GM06990 (cell line): ENCODE data around the gene KLF16.
"Not testable (repeated sequence)": the region's sequence is repeated elsewhere in the genome, so short reads cannot be mapped to it uniquely, and the experiment has no call there.

ENCODE experiments used
- DNase-seq: peaks from one replicate; pipeline ENCODE4 v3.0.0-alpha.2; 2011; ENCODE audit not compliant: insufficient read length; ENCODE audit errors: extremely low read depth
- H3K27me3 ChIP-seq: replicated peaks from 2 replicates; pipeline ENCODE4 v1.6.0; 2011; ENCODE audit warnings: low read length; ENCODE audit not compliant: control insufficient read depth, insufficient read depth
- H3K36me3 ChIP-seq: 2 replicates; pipeline ENCODE4 v1.5.1; 2011; ENCODE audit warnings: low read length; ENCODE audit not compliant: control insufficient read depth, insufficient read depth
- H3K4me3 ChIP-seq: replicated peaks from 2 replicates; pipeline ENCODE4 v1.5.1; 2011; ENCODE audit warnings: low read depth, mild to moderate bottlenecking, control low read depth, low read length
- CTCF ChIP-seq: IDR thresholded peaks from 2 replicates; pipeline ENCODE4 v1.5.1; 2011; ENCODE audit warnings: low read length, control low read depth, mild to moderate bottlenecking, inconsistent platforms; ENCODE audit not compliant: insufficient read depth, poor library complexity, severe bottlenecking

The KLF16 gene

GRCh38 chr19:1882786-1883692, 19.7 kb upstream of the KLF16 start:
- no peak for TF ChIP-seq CTCF
- Histone ChIP-seq H3K27me3 (no peaks in the 10 kb centered on the region), H3K4me3 (peak overlapping the region; percentile 78), H3K36me3 (peaks cover 6% of the 10 kb centered on the region)
- DNase-seq = no peak

GRCh38 chr19:1882089-1882785, 18.9 kb upstream of the KLF16 start:
- DNase-seq = no peak
- no peak for TF ChIP-seq CTCF
- Histone ChIP-seq H3K4me3 (no peak overlapping the region; the same call in 1 of the 2 replicates), H3K27me3 (no peaks in the 10 kb centered on the region), H3K36me3 (peaks cover 6% of the 10 kb centered on the region)

DNA sequence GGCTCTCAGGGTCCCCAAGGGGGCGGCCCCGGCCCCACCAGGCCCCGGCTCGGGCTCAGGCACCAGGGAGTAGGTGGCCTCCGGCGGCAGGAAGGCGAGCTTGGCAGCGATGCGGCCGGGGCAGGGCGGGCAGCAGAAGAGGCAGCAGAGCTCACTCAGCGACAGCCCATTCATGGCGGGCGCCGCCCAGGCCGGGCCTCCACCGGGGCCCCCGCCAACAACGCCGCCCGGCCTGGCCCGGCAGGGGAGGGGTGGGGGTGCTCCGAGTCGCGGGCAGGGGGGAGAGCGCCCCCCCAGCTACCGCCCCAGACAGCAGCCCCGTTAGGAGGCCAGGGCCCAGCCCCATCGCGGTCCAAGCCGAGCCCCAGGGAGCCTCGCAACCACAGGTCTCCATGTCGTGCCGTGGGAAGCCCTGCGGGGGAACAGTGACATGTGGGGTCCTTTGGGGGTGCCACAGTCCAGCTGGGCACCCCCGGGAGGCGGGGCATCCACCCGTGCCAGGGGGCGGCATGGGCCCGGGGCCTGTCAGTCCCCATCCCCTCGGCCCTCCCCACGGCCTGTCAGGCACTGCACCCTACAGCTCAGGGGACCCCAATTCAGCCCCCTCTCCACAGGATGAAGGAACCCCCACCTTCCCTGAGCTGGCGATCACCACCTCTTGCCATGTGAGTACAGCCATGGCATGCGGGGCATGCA, 18.2 kb upstream of the KLF16 start:
- not testable (repeated sequence) for H3K4me3 ChIP-seq, H3K27me3 ChIP-seq, DNase-seq, H3K36me3 ChIP-seq

DNA sequence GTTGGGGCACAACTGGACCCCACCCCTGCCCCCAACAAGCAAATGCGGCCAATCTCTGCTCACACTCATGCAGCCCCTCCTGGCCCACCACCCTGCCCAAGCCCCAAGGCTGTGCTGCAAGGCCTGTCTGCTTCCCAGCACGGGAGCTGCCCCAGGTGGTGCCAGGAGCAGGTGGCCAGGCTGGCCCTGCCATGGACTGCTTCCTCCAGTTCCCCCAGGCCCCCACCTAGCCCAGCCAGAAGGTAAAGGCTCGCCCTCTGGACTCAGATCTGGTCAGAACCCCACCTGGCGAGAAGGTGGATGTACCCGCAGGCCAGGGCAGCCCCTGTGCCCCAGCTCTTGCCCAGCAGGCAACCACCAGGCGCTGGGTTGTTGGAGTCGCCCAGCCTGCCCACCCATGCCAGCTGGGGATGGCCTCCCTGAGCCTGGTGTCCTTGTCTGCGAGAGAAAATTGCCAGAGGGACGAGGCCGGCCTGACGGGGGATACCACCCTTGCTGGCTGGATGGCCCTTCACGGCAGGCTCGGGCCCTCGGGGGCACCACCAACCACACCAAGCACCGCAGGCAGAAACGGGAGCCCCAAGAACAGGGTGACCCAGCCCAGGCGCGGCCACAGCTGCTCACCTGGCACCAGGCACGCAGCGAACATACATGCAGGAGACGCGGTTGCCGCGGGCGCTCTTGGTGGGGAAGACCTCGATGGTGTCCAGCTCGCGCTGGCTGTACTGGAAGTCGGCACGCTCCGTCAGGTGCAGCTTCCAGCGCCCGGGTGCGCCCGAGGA, 17.4 kb upstream of the KLF16 start:
- no peaks in the 10 kb centered on the region for H3K27me3 ChIP-seq
- peaks cover 6% of the 10 kb centered on the region for H3K36me3 ChIP-seq
- no peak for TF ChIP-seq CTCF
- DNase-seq = no peak
- no peak overlapping the region for H3K4me3 ChIP-seq

DNA sequence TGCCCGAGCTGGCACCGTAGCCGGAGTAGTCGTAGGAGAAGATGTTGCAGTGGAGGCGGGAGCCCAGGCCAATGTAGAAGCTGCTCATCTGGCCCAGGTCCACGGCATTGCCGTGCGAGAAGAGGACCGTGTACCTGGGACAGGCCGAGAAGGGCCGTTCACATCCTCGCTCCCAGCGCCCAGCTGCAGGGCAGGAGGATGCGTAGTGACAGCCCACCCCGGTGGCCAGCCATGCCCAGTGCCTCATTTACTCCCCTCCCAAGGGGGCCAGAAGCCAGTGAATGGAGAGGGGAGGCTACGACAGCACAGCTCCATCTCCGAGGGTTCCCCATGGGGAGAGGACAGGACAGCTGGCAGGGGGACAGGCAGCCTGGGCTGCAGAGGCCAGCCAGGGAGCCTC, 16.6 kb upstream of the KLF16 start:
- not testable (repeated sequence) for DNase-seq, H3K36me3 ChIP-seq, H3K4me3 ChIP-seq

DNA sequence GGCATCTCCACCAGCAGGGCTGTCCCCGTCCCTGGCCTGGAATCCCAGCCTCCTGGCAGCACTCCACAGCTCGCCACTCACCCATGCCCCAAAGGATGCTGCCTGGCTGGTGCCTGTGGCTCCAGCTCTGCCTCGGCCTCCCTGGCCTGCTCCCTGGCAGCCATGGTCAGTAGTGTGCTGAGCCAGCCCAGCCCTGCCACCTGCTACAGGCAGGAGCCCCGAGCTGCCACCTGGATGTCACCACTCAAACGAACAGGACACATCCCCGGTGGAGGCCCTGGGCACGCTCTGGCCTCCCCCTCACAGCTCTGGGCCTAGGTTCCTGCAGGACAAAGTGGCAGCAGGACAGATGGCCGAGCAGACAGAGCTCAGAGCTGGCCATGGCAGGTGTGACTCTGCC, 15.2 kb upstream of the KLF16 start:
- not testable (repeated sequence) for H3K27me3 ChIP-seq, H3K36me3 ChIP-seq, H3K4me3 ChIP-seq, DNase-seq

More for the DNA sequence above, 16.6 kb upstream of the KLF16 start:
- H3K27me3 ChIP-seq = not testable (repeated sequence)

- not testable (repeated sequence) for H3K27me3 ChIP-seq, DNase-seq, H3K4me3 ChIP-seq
- H3K36me3 ChIP-seq = peaks cover 13% of the 10 kb centered on the region
Observed at GRCh38 chr19:1877280-1877660, 13.9 kb upstream of the KLF16 start.

GRCh38 chr19:1876496-1877279, 13.3 kb upstream of the KLF16 start:
- Histone ChIP-seq H3K36me3 (peaks cover 13% of the 10 kb centered on the region), H3K4me3 (peak overlapping the region; percentile 85)
- not testable (repeated sequence) for DNase-seq, H3K27me3 ChIP-seq
